ENCODE results near the gene STAC3.

The STAC3 gene

GRCh38 chr12:57235017-57235727 is 15.8 kb downstream of the STAC3 start:
- TF ChIP-seq, protein P1, sequence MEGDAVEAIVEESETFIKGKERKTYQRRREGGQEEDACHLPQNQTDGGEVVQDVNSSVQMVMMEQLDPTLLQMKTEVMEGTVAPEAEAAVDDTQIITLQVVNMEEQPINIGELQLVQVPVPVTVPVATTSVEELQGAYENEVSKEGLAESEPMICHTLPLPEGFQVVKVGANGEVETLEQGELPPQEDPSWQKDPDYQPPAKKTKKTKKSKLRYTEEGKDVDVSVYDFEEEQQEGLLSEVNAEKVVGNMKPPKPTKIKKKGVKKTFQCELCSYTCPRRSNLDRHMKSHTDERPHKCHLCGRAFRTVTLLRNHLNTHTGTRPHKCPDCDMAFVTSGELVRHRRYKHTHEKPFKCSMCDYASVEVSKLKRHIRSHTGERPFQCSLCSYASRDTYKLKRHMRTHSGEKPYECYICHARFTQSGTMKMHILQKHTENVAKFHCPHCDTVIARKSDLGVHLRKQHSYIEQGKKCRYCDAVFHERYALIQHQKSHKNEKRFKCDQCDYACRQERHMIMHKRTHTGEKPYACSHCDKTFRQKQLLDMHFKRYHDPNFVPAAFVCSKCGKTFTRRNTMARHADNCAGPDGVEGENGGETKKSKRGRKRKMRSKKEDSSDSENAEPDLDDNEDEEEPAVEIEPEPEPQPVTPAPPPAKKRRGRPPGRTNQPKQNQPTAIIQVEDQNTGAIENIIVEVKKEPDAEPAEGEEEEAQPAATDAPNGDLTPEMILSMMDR (IDR thresholded peaks at IDR 0.05; ENCODE audit: extremely low read depth, insufficient read depth, missing control alignments) = no peak
- no peak for DNase-seq (ENCODE audit: low spot score)
- in situ Hi-C loops (cut with MboI; ENCODE audit: low pct_unique_long_range_greater_than_20kb, low sequenced_read_pairs, unreplicated experiment) = no loop called here

GRCh38 chr12:57234571-57235016 is 16.4 kb downstream of the STAC3 start:
- TF ChIP-seq, protein P1 (IDR thresholded peaks at IDR 0.05; ENCODE audit: extremely low read depth, insufficient read depth, missing control alignments) = no peak
- in situ Hi-C loops (cut with MboI; ENCODE audit: low pct_unique_long_range_greater_than_20kb, low sequenced_read_pairs, unreplicated experiment) = no loop called here

DNA sequence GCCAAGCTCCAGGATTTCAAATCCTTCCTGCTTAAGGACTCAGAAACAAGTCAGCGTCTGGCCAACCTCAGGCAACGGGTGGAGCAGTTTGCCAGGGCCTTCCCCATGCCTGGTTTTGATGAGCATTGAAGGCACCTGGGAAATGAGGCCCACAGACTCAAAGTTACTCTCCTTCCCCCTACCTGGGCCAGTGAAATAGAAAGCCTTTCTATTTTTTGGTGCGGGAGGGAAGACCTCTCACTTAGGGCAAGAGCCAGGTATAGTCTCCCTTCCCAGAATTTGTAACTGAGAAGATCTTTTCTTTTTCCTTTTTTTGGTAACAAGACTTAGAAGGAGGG is 16.8 kb downstream of the STAC3 start:
- in situ Hi-C loops (cut with MboI; ENCODE audit: low pct_unique_long_range_greater_than_20kb, low sequenced_read_pairs, unreplicated experiment) = no loop called here
- TF ChIP-seq, protein P1 (IDR thresholded peaks at IDR 0.05; ENCODE audit: extremely low read depth, insufficient read depth, missing control alignments) = no peak
- no peak for DNase-seq (ENCODE audit: low spot score)

More at GRCh38 chr12:57234571-57235016, 16.4 kb downstream of the STAC3 start:
- no peak for DNase-seq (ENCODE audit: low spot score)

DNA sequence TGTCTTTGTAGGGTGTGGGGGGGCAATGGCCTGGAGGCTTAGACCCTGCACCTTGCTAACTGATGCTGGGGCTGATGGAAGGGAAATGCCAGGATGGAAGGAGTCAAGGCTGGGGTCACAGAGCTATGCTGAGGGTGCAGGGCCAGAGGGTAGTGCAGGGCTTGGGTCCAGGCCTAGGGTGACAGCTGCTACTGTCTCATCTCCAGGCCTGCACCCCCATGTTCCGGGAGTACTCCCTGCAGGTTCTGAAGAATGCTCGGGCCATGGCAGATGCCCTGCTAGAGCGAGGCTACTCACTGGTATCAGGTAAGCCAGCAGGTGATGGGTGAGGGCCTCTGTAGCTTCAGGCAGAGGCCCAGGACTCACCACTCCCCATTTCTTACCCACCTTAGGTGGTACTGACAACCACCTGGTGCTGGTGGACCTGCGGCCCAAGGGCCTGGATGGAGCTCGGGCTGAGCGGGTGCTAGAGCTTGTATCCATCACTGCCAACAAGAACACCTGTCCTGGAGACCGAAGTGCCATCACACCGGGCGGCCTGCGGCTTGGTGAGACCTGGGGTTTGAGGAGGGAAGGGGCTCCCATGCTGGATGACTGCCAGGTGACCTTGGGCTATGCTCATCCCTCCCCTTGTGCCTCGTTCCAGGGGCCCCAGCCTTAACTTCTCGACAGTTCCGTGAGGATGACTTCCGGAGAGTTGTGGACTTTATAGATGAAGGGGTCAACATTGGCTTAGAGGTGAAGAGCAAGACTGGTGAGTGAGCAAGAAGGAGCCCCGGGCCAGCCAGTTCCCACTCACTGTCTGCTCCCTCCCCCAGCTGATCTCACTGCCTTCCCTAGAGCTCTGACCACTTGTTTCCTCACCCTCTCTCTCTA is 17.4 kb downstream of the STAC3 start:
- in situ Hi-C loops (cut with MboI; ENCODE audit: low pct_unique_long_range_greater_than_20kb, low sequenced_read_pairs, unreplicated experiment) = no loop called here
- TF ChIP-seq, protein P1 (IDR thresholded peaks at IDR 0.05; ENCODE audit: extremely low read depth, insufficient read depth, missing control alignments) = no peak
- no peak for DNase-seq (ENCODE audit: low spot score)

DNA sequence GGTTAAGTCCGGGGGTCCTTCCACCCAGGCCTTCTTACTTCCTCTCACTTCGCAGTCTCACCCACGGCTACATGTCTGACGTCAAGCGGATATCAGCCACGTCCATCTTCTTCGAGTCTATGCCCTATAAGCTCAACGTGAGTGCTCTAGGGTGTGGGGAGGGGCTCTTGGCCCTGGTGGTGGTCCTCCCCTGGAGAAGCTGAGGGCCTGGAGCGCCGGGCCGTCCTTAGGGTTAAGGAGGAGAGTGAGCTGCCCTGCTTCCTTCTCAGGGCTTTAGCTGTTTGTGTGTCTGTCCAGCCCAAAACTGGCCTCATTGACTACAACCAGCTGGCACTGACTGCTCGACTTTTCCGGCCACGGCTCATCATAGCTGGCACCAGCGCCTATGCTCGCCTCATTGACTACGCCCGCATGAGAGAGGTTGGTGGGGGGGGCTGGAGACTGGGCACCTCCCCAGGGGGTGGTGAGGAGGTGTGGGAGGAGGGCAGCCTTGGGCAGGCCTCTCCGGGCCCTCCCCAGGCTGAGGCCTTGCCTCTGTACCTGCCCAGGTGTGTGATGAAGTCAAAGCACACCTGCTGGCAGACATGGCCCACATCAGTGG is 18.7 kb downstream of the STAC3 start:
- DNase-seq (ENCODE audit: low spot score) = no peak
- TF ChIP-seq, protein P1 (IDR thresholded peaks at IDR 0.05; ENCODE audit: extremely low read depth, insufficient read depth, missing control alignments) = no peak
- in situ Hi-C loops (cut with MboI; ENCODE audit: low pct_unique_long_range_greater_than_20kb, low sequenced_read_pairs, unreplicated experiment) = no loop called here

DNA sequence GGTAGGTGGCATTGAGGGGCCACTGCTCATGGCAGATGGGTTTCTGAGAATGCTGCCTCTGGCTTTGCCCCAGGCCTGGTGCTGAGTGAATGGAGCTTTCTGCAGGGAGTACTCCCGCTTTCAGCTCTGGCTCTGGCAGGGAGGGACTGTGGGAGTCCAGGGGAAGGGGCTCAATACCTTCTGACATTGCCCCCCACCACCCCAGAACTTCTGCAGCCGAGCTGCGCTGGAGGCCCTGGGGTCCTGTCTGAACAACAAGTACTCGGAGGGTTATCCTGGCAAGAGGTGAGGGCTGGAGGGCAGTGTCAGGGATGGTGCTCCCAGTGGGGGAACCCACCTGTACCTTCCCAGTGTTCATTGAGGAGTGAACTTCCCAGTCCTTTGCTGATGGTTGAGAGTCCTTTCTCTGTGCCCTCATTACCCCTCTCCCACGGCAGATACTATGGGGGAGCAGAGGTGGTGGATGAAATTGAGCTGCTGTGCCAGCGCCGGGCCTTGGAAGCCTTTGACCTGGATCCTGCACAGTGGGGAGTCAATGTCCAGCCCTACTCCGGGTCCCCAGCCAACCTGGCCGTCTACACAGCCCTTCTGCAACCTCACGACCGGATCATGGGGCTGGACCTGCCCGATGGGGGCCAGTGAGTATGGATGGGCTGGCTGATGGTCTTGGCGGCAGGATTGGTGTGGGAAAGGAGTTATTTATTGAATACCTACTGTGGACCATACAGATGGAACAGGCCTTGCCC is 19.5 kb downstream of the STAC3 start:
- DNase-seq (ENCODE audit: low spot score) = no peak
- TF ChIP-seq, protein P1 (IDR thresholded peaks at IDR 0.05; ENCODE audit: extremely low read depth, insufficient read depth, missing control alignments) = no peak
- in situ Hi-C loops (cut with MboI; ENCODE audit: low pct_unique_long_range_greater_than_20kb, low sequenced_read_pairs, unreplicated experiment) = no loop called here
